PFSK-1 (cell line): ENCODE results near the gene DRAXIN.

Experiments used
- FOXP2 ChIP-seq: optimal IDR thresholded peaks from 2 replicates; pipeline ENCODE3; 2011; ENCODE audit warnings: borderline replicate concordance, control low read depth, inconsistent platforms; ENCODE audit not compliant: insufficient read depth; ENCODE audit errors: extremely low read length, extremely low read depth
- POLR2AphosphoS5 ChIP-seq: IDR thresholded peaks from 2 replicates; pipeline ENCODE4 v1.6.1; 2012; ENCODE audit warnings: low read depth, mild to moderate bottlenecking, control low read depth, low read length, moderate library complexity
- REST ChIP-seq, 2 experiments: IDR thresholded peaks; 2 replicates each; pipeline versions ENCODE4 v1.6.1 to v1.8.0; 2011 to 2012; ENCODE audit warnings: low read depth in 2 of 2, low read length in 2 of 2, control low read depth in 1 of 2, inconsistent platforms in 1 of 2, mild to moderate bottlenecking in 1 of 2, moderate library complexity in 1 of 2; ENCODE audit not compliant: insufficient read depth in 1 of 2
- SIN3A ChIP-seq: IDR thresholded peaks from 2 replicates; pipeline ENCODE4 v1.6.1; 2012; ENCODE audit warnings: mild to moderate bottlenecking, low read length, moderate library complexity, borderline replicate concordance; ENCODE audit not compliant: insufficient read depth
- TAF1 ChIP-seq: IDR thresholded peaks from 2 replicates; pipeline ENCODE4 v1.6.1; 2012; ENCODE audit warnings: low read length, control low read depth, borderline replicate concordance; ENCODE audit not compliant: insufficient read depth

The DRAXIN gene

DNA sequence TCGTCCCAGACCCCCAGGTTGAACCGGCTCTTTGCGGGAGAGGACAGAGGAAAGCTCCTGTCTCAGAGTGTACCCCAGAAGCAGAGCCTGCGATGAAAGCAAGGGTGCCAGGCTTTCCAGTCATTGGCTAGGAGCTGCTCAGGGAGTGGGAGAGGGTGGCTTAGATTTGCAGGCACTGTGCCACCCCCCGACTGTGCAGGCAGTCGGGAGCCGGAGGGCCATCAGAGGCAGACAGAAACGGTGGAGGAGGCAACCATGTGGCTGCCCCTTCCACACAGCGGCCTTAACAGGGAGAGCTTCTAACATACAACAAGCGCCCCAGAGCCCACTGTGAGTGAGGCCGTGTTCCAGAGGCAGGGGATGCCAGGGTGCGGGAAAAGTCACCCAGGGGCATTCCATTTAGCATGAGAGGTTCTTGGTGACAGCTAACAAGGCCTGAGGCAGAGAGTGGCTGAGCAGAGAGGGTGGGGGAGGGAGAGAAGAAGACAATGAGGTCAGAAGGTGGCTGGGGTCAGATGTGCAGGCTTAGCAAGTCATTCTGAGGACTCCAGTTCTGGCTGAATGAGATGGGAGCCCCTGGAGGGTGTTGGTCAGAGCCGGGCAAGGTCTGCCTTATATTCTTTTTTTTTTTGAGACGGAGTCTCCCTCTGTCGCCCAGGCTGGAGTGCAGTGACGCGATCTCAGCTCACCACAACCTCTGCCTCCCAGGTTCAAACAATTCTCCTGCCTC lies 61.0 kb downstream of the DRAXIN start:
- TF ChIP-seq REST (IDR thresholded peaks at IDR 0.05; ENCODE audit: insufficient read depth in 1 of 2, low read depth in 2 of 2, low read length in 2 of 2) (no peak), TAF1 (no peak), SIN3A (no peak), POLR2AphosphoS5 (no peak), FOXP2 (no peak)

DNA sequence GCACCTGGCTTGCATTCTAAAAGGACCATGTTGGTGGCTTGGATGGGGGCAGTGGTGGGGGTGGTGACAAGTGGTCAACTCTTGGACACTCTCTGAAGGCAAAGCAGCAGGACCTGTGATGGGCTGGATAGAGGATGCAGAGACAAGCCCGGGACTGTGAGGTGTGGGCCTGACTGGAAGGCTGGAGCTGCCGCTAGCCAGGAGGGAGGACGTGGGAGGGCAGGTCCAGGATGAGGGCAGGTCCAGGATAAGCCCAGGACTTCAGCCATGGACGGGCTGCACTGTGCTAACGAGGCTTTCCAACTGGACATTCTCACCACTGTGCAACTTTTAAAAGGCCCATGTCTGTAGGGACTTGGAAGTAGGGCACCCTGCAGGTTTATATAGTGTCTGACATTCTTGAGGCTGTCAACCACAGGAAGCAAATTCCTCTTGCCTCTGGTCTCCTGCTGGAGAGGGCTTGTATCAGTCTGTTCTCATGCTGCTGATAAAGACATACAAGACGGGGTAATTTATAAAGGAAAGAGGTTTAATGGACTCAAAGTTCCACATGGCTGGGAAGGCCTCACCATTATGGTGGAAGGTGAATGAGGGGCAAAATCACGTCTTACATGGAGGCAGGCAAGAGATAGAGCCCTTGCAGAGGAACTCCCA lies 62.2 kb downstream of the DRAXIN start:
- TF ChIP-seq SIN3A = no peak
- no peak for TF ChIP-seq REST (IDR thresholded peaks at IDR 0.05; ENCODE audit: insufficient read depth in 1 of 2, low read depth in 2 of 2, low read length in 2 of 2)
- TF ChIP-seq POLR2AphosphoS5 = no peak
- TF ChIP-seq TAF1 = no peak
- TF ChIP-seq FOXP2 = no peak

- TF ChIP-seq TAF1 (no peak), FOXP2 (no peak), REST (IDR thresholded peaks at IDR 0.05; ENCODE audit: insufficient read depth in 1 of 2, low read depth in 2 of 2, low read length in 2 of 2) (no peak)
Observed at GRCh38 chr1:11757047-11757446, 65.5 kb downstream of the DRAXIN start.

- TF ChIP-seq POLR2AphosphoS5 (no peak), TAF1 (no peak), SIN3A (no peak), FOXP2 (no peak), REST (IDR thresholded peaks at IDR 0.05; ENCODE audit: insufficient read depth in 1 of 2, low read depth in 2 of 2, low read length in 2 of 2) (no peak)
Observed at GRCh38 chr1:11759791-11760190, 68.3 kb downstream of the DRAXIN start.
